ENCODE data around the gene DERL3. TPM values are rescaled to one million over a fixed set of nuclear protein-coding genes. Genes with fewer than 3 reads are reported as not detected.
A peak's percentile ranks its signal among the peaks of the same experiment; 100 is the strongest.

The DERL3 gene
- total RNA-seq, 1 donor = 0.36 TPM

- H3K4me3 ChIP-seq (ENCODE audit: low read depth, low read length) = no peak overlapping the region
- DNase-seq (ENCODE audit: low read depth) = no peak
- no peak for TF ChIP-seq CTCF (IDR thresholded peaks at IDR 0.05; ENCODE audit: insufficient read depth, low read length)
These were observed 46.8 kb downstream of the DERL3 start for GRCh38 chr22:23791738-23792645.

DNA sequence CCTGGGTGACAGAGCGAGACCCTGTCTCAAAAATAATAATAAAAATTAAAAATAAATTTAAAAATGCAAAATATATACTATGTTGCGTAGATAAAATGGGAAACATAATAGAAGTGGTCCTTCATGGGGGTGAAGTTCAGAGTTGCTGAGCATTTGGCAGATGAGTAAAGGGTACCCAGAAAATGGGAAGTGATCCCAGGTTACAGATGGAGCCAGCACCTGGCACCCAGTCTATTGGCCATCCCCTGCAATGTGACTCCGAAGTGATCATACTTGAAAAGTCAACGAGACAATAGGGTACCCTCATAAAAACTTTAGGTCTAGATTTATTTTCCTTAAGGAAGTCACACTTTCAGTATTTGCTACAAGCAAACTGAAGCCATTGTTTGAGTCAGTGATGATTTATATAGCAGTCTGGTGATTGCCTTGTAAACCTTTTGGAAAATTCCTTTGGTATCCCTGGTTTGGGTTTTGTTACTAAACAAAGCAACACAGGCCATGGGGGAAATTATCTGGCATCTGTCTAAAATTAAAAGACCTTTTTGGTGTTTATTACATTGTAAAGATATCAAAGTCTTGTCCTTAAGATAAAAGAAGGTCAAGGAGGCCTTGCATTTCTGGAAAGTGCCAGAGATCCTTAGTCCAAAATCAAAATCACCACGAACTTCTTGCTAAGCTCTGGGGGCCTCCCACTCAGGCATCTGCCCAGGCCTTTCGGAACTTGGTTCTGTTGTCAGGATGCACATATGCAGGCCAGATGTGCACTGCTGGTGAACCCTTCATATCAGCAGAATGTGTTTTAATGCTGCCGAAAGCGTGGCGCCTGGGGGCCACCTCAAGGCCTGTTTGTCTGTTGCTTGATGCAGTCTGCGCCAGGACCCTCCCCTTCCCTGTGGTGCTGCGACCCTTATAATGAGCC is 47.7 kb downstream of the DERL3 start:
- DNase-seq (ENCODE audit: low read depth) = peak; percentile 89
- no peak overlapping the region for H3K4me3 ChIP-seq (ENCODE audit: low read depth, low read length)
- TF ChIP-seq CTCF (IDR thresholded peaks at IDR 0.05; ENCODE audit: insufficient read depth, low read length) = no peak

DNA sequence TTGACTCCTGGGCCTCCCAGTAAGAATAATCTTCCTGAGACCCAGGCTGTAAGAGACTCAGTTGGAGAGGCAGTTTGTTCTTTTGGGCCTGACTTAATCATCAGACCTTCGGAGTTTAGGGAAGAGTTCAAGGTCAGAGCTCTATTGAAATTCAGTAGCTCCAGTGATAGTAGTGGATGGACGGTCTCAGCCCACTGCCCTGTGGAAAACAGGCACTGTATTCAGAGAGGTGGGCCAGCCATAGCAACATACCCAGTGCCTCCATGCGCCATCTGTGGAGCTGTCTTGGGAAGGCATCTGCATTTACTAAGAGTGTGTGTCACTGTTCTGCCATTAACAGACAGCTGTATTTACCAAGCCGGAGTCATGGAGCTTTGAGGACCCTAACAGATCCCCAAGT is 49.2 kb downstream of the DERL3 start:
- TF ChIP-seq CTCF (IDR thresholded peaks at IDR 0.05; ENCODE audit: insufficient read depth, low read length) = no peak
- H3K4me3 ChIP-seq (ENCODE audit: low read depth, low read length) = no peak overlapping the region
- no peak for DNase-seq (ENCODE audit: low read depth)

- no peak overlapping the region for H3K4me3 ChIP-seq (ENCODE audit: low read depth, low read length)
- no peak for TF ChIP-seq CTCF (IDR thresholded peaks at IDR 0.05; ENCODE audit: insufficient read depth, low read length)
- DNase-seq (ENCODE audit: low read depth) = no peak
These were observed 49.7 kb downstream of the DERL3 start for GRCh38 chr22:23789121-23789520.

DNA sequence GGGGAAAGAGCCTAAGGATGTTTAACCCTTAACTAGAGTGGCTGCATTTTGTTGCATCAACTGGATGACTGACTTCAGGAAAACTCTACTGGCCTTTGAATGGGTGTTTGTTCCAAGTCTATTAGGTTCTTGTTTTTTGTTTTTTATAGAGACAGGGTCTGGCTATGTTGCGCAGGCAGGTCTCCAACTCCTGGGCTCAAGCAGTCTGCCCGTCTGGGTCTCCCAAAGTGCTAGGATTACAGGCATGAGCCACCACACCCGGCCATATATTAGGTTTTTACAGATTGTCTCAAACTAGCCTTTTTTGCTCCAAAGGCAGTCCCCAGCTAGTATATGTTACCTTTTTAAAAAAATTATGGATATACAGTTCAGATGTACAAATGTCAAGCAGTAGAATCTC is 50.9 kb downstream of the DERL3 start:
- no peak for DNase-seq (ENCODE audit: low read depth)
- TF ChIP-seq CTCF (IDR thresholded peaks at IDR 0.05; ENCODE audit: insufficient read depth, low read length) = no peak
- H3K4me3 ChIP-seq (ENCODE audit: low read depth, low read length) = peak overlapping the region; percentile 93

DNA sequence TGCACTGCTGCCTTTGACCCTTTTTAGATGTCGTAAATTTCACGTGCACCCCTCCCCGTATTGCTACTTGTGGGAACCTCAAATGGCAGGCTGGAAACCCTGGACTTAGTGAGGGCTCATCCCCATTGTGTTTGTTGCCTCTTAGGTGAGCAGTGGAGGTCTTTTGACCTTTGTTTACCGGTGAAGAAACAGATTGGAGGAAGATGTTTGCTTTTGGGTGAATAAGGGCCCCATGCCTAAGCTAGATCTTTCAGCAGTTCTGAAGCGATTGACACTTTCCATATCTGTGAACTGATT is 51.3 kb downstream of the DERL3 start:
- peak overlapping the region; percentile 93 for H3K4me3 ChIP-seq (ENCODE audit: low read depth, low read length)
- no peak for TF ChIP-seq CTCF (IDR thresholded peaks at IDR 0.05; ENCODE audit: insufficient read depth, low read length)
- DNase-seq (ENCODE audit: low read depth) = no peak
